ENCODE results near the gene SEC14L6.
"Not testable (repeated sequence)": the region's sequence is repeated elsewhere in the genome, so short reads cannot be mapped to it uniquely, and the experiment has no call there.

SEC14L6 gene

GRCh38 chr22:30566125-30566524 lies 19.6 kb upstream of the SEC14L6 start:
- no peak for DNase-seq (ENCODE audit: low spot score)

- no peak for DNase-seq (ENCODE audit: low spot score)
Observed at GRCh38 chr22:30565341-30565740, 18.8 kb upstream of the SEC14L6 start.

- no peak for DNase-seq (ENCODE audit: low spot score)
Observed at GRCh38 chr22:30564761-30565119, 18.2 kb upstream of the SEC14L6 start.

- DNase-seq (ENCODE audit: low spot score): no peak
Observed at GRCh38 chr22:30564045-30564760, 17.7 kb upstream of the SEC14L6 start.

GRCh38 chr22:30562366-30562765 lies 15.8 kb upstream of the SEC14L6 start:
- no peak for DNase-seq (ENCODE audit: low spot score)

GRCh38 chr22:30561402-30562189 lies 15.1 kb upstream of the SEC14L6 start:
- peak; percentile 55 for DNase-seq (ENCODE audit: low spot score)

- DNase-seq (ENCODE audit: low spot score): peak; percentile 63
Observed at GRCh38 chr22:30560643-30561202, 14.2 kb upstream of the SEC14L6 start.

- DNase-seq (ENCODE audit: low spot score): no peak
Observed at GRCh38 chr22:30559889-30560288, 13.3 kb upstream of the SEC14L6 start.

- DNase-seq (ENCODE audit: low spot score): peak; percentile 36
Observed at GRCh38 chr22:30557243-30557642, 10.7 kb upstream of the SEC14L6 start.

GRCh38 chr22:30556388-30556787 lies 9.8 kb upstream of the SEC14L6 start:
- DNase-seq (ENCODE audit: low spot score): no peak

GRCh38 chr22:30555282-30556210 lies 9.0 kb upstream of the SEC14L6 start:
- no peak for DNase-seq (ENCODE audit: low spot score)

- no peak for DNase-seq (ENCODE audit: low spot score)
Observed at GRCh38 chr22:30553971-30554370, 7.4 kb upstream of the SEC14L6 start.

- no peak for DNase-seq (ENCODE audit: low spot score)
Observed at GRCh38 chr22:30552719-30553118, 6.2 kb upstream of the SEC14L6 start.

GRCh38 chr22:30551813-30552212 lies 5.3 kb upstream of the SEC14L6 start:
- not testable (repeated sequence) for DNase-seq (ENCODE audit: low spot score)

GRCh38 chr22:30547188-30547587 lies 647 bp upstream of the SEC14L6 start:
- DNase-seq (ENCODE audit: low spot score): no peak

- DNase-seq (ENCODE audit: low spot score): no peak
Observed at GRCh38 chr22:30542811-30543188, 3.7 kb downstream of the SEC14L6 start.

GRCh38 chr22:30541961-30542810 lies 4.4 kb downstream of the SEC14L6 start:
- DNase-seq (ENCODE audit: low spot score): peak; percentile 61

- DNase-seq (ENCODE audit: low spot score): not testable (repeated sequence)
Observed at GRCh38 chr22:30541511-30541910, 5.0 kb downstream of the SEC14L6 start.

GRCh38 chr22:30539368-30539767 lies 7.2 kb downstream of the SEC14L6 start:
- no peak for DNase-seq (ENCODE audit: low spot score)

GRCh38 chr22:30538280-30538679 lies 8.3 kb downstream of the SEC14L6 start:
- no peak for DNase-seq (ENCODE audit: low spot score)

GRCh38 chr22:30537083-30537731 lies 9.3 kb downstream of the SEC14L6 start:
- DNase-seq (ENCODE audit: low spot score): no peak
